ENCODE measurements around the gene ANO4.

The ANO4 gene

GRCh38 chr12:100845095-100845494 is 50.5 kb downstream of the ANO4 start:
- ATAC-seq (ENCODE audit: low read depth) (peak; percentile 88), DNase-seq (ENCODE audit: low spot score) (no peak)
- Histone ChIP-seq H3K36me3 (ENCODE audit: low read depth) (no peaks in the 10 kb centered on the region), H3K27me3 (ENCODE audit: insufficient read depth, poor library complexity, severe bottlenecking) (no peaks in the 10 kb centered on the region), H3K27ac (ENCODE audit: poor library complexity, severe bottlenecking) (peak overlapping the region; percentile 46), H3K4me3 (ENCODE audit: severe bottlenecking) (no peak overlapping the region), H3K4me1 (ENCODE audit: insufficient read depth, poor library complexity, severe bottlenecking) (peaks cover 8% of the 10 kb centered on the region), H3K9me3 (ENCODE audit: severe bottlenecking) (no peaks in the 10 kb centered on the region)
- TF ChIP-seq CTCF (IDR thresholded peaks at IDR 0.05; ENCODE audit: poor library complexity, severe bottlenecking), result no peak

GRCh38 chr12:100851637-100852036 is 57.1 kb downstream of the ANO4 start:
- TF ChIP-seq CTCF (IDR thresholded peaks at IDR 0.05; ENCODE audit: poor library complexity, severe bottlenecking), result no peak
- H3K4me1 ChIP-seq (ENCODE audit: insufficient read depth, poor library complexity, severe bottlenecking), result no peaks in the 10 kb centered on the region
- no peaks in the 10 kb centered on the region for H3K36me3 ChIP-seq (ENCODE audit: low read depth)
- H3K27ac ChIP-seq (ENCODE audit: poor library complexity, severe bottlenecking), result no peak overlapping the region
- H3K4me3 ChIP-seq (ENCODE audit: severe bottlenecking), result no peak overlapping the region
- ATAC-seq (ENCODE audit: low read depth), result no peak
- H3K9me3 ChIP-seq (ENCODE audit: severe bottlenecking), result no peaks in the 10 kb centered on the region
- H3K27me3 ChIP-seq (ENCODE audit: insufficient read depth, poor library complexity, severe bottlenecking), result no peaks in the 10 kb centered on the region
- no peak for DNase-seq (ENCODE audit: low spot score)

GRCh38 chr12:100857418-100857817 is 62.8 kb downstream of the ANO4 start:
- Histone ChIP-seq H3K27me3 (ENCODE audit: insufficient read depth, poor library complexity, severe bottlenecking) (no peaks in the 10 kb centered on the region), H3K4me1 (ENCODE audit: insufficient read depth, poor library complexity, severe bottlenecking) (peaks cover 13% of the 10 kb centered on the region), H3K36me3 (ENCODE audit: low read depth) (no peaks in the 10 kb centered on the region), H3K27ac (ENCODE audit: poor library complexity, severe bottlenecking) (no peak overlapping the region), H3K9me3 (ENCODE audit: severe bottlenecking) (no peaks in the 10 kb centered on the region), H3K4me3 (ENCODE audit: severe bottlenecking) (no peak overlapping the region)
- ATAC-seq (ENCODE audit: low read depth) (no peak), DNase-seq (ENCODE audit: low spot score) (no peak)
- no peak for TF ChIP-seq CTCF (IDR thresholded peaks at IDR 0.05; ENCODE audit: poor library complexity, severe bottlenecking)

GRCh38 chr12:100857971-100858370 is 63.4 kb downstream of the ANO4 start:
- Histone ChIP-seq H3K4me1 (ENCODE audit: insufficient read depth, poor library complexity, severe bottlenecking) (peaks cover 13% of the 10 kb centered on the region), H3K4me3 (ENCODE audit: severe bottlenecking) (no peak overlapping the region), H3K27ac (ENCODE audit: poor library complexity, severe bottlenecking) (no peak overlapping the region), H3K27me3 (ENCODE audit: insufficient read depth, poor library complexity, severe bottlenecking) (no peaks in the 10 kb centered on the region), H3K9me3 (ENCODE audit: severe bottlenecking) (no peaks in the 10 kb centered on the region), H3K36me3 (ENCODE audit: low read depth) (no peaks in the 10 kb centered on the region)
- ATAC-seq (ENCODE audit: low read depth) (peak; percentile 53; the same call in 2 of the 3 replicates), DNase-seq (ENCODE audit: low spot score) (no peak)
- no peak for TF ChIP-seq CTCF (IDR thresholded peaks at IDR 0.05; ENCODE audit: poor library complexity, severe bottlenecking)

GRCh38 chr12:100858656-100859055 is 64.1 kb downstream of the ANO4 start:
- Histone ChIP-seq H3K36me3 (ENCODE audit: low read depth) (no peaks in the 10 kb centered on the region), H3K4me1 (ENCODE audit: insufficient read depth, poor library complexity, severe bottlenecking) (peaks cover 13% of the 10 kb centered on the region), H3K27ac (ENCODE audit: poor library complexity, severe bottlenecking) (peak overlapping the region; percentile 5), H3K9me3 (ENCODE audit: severe bottlenecking) (no peaks in the 10 kb centered on the region), H3K27me3 (ENCODE audit: insufficient read depth, poor library complexity, severe bottlenecking) (no peaks in the 10 kb centered on the region), H3K4me3 (ENCODE audit: severe bottlenecking) (no peak overlapping the region)
- no peak for DNase-seq (ENCODE audit: low spot score)
- peak; percentile 47; the same call in 1 of the 3 replicates for ATAC-seq (ENCODE audit: low read depth)
- TF ChIP-seq CTCF (IDR thresholded peaks at IDR 0.05; ENCODE audit: poor library complexity, severe bottlenecking), result no peak

All from RWPE2 (cell line).